Activated naive CD4-positive, alpha-beta T cell treated with anti-CD3 and anti-CD28 coated beads for 36 hours (primary cell): ENCODE results near the gene LMOD1. TPM values are rescaled to one million over a fixed set of nuclear protein-coding genes. Genes with fewer than 3 reads are reported as not detected.

Experiments
- CTCF ChIA-PET: fragments of 350-600 bp; sonication (Branson Sonifier 250); formaldehyde crosslinking; loops from one replicate; lab custom pipeline; 2021; ENCODE audit warnings: antibody characterized with exemption; lab: Charles Lee
- DNase-seq: peaks from one replicate; pipeline ENCODE4 v3.0.0-alpha.2; 2020
- H3K27ac Mint-ChIP-seq: one replicate; pipeline ENCODE4 v1.8.0; 2021; ENCODE audit warnings: mild to moderate bottlenecking, mixed read lengths
- H3K27me3 Mint-ChIP-seq: one replicate; pipeline ENCODE4 v1.8.0; 2021; ENCODE audit warnings: low read depth, mixed read lengths
- H3K36me3 Mint-ChIP-seq: one replicate; pipeline ENCODE4 v1.8.0; 2021; ENCODE audit warnings: low read depth, mixed read lengths
- H3K4me1 Mint-ChIP-seq: one replicate; pipeline ENCODE4 v1.8.0; 2021; ENCODE audit warnings: low read depth, mixed read lengths
- H3K4me3 Mint-ChIP-seq: one replicate; pipeline ENCODE4 v1.8.0; 2021; ENCODE audit warnings: mild to moderate bottlenecking, moderate library complexity, mixed read lengths
- H3K9me3 Mint-ChIP-seq: one replicate; pipeline ENCODE4 v1.8.0; 2021; ENCODE audit warnings: mixed read lengths
- intact Hi-C: fragments of 100-400 bp; cut with micrococcal nuclease; formaldehyde crosslinking; loops from one replicate; pipeline ENCODE4 v1.15.1; 2023
- total RNA-seq, 2 experiments: library from RNA; stranded (reverse); gene quantifications; one replicate each; pipeline ENCODE4 v1.2.3, GENCODE V29; 2021

The LMOD1 gene
- total RNA-seq, 2 experiments from 2014 or later: not detected

- Mint-ChIP-seq H3K4me1 (peaks cover 3% of the 10 kb centered on the region), H3K9me3 (no peaks in the 10 kb centered on the region), H3K36me3 (no peaks in the 10 kb centered on the region), H3K27ac (no peak overlapping the region), H3K4me3 (no peak overlapping the region), H3K27me3 (peaks cover 30% of the 10 kb centered on the region)
- intact Hi-C loops: no loop called here
- CTCF ChIA-PET: interaction anchor here (0.6 to 5.1 kb wide), 5 partner anchors 9 to 70 kb away, joined by 3 to 46 read pairs (median 6); no protein-coding TSS in a partner anchor
- DNase-seq: no peak
These were observed 59.1 kb downstream of the LMOD1 start for GRCh38 chr1:201887116-201887866.

GRCh38 chr1:201886103-201886885 lies 60.1 kb downstream of the LMOD1 start:
- intact Hi-C loops: no loop called here
- H3K4me3 Mint-ChIP-seq: no peak overlapping the region
- no peak overlapping the region for H3K27ac Mint-ChIP-seq
- H3K27me3 Mint-ChIP-seq: peaks cover 23% of the 10 kb centered on the region
- DNase-seq: no peak
- CTCF ChIA-PET: interaction anchor here (1.2 to 5.1 kb wide), 4 partner anchors 8 to 57 kb away, joined by 3 to 46 read pairs (median 5); partner anchors contain the start of gene IPO9
- H3K4me1 Mint-ChIP-seq: peaks cover 3% of the 10 kb centered on the region
- H3K9me3 Mint-ChIP-seq: no peaks in the 10 kb centered on the region
- no peaks in the 10 kb centered on the region for H3K36me3 Mint-ChIP-seq

- DNase-seq: no peak
- no peaks in the 10 kb centered on the region for H3K36me3 Mint-ChIP-seq
- peaks cover 3% of the 10 kb centered on the region for H3K4me1 Mint-ChIP-seq
- H3K4me3 Mint-ChIP-seq: no peak overlapping the region
- peaks cover 20% of the 10 kb centered on the region for H3K27me3 Mint-ChIP-seq
- no peak overlapping the region for H3K27ac Mint-ChIP-seq
- no peaks in the 10 kb centered on the region for H3K9me3 Mint-ChIP-seq
- intact Hi-C loops: no loop called here
- CTCF ChIA-PET: interaction anchor here (1.2 to 5.1 kb wide), 3 partner anchors 9 to 56 kb away, joined by 3 to 46 read pairs (median 4); partner anchors contain the start of gene IPO9
These were observed 60.7 kb downstream of the LMOD1 start for GRCh38 chr1:201885531-201886075.

GRCh38 chr1:201884425-201884824 lies 61.9 kb downstream of the LMOD1 start:
- H3K36me3 Mint-ChIP-seq: no peaks in the 10 kb centered on the region
- H3K27me3 Mint-ChIP-seq: peaks cover 10% of the 10 kb centered on the region
- intact Hi-C loops: no loop called here
- no peak for DNase-seq
- H3K27ac Mint-ChIP-seq: no peak overlapping the region
- CTCF ChIA-PET: interaction anchor here (0.8 to 5.1 kb wide), 3 partner anchors 11 to 115 kb away, joined by 3 to 46 read pairs (median 11); no protein-coding TSS in a partner anchor
- no peaks in the 10 kb centered on the region for H3K9me3 Mint-ChIP-seq
- H3K4me1 Mint-ChIP-seq: peaks cover under 1% of the 10 kb centered on the region
- H3K4me3 Mint-ChIP-seq: no peak overlapping the region

GRCh38 chr1:201883786-201884185 lies 62.6 kb downstream of the LMOD1 start:
- intact Hi-C loops: no loop called here

GRCh38 chr1:201883266-201883665 lies 63.1 kb downstream of the LMOD1 start:
- no peak overlapping the region for H3K4me3 Mint-ChIP-seq
- H3K27me3 Mint-ChIP-seq: peaks cover 9% of the 10 kb centered on the region
- no peak for DNase-seq
- H3K9me3 Mint-ChIP-seq: no peaks in the 10 kb centered on the region
- peaks cover 4% of the 10 kb centered on the region for H3K36me3 Mint-ChIP-seq
- CTCF ChIA-PET: interaction anchor here (0.7 to 5.1 kb wide), 6 partner anchors 9 to 174 kb away, joined by 3 to 46 read pairs (median 8); no protein-coding TSS in a partner anchor
- no peak overlapping the region for H3K27ac Mint-ChIP-seq
- H3K4me1 Mint-ChIP-seq: no peaks in the 10 kb centered on the region
- intact Hi-C loops: no loop called here

More at GRCh38 chr1:201883786-201884185, 62.6 kb downstream of the LMOD1 start:
- Mint-ChIP-seq H3K4me1 (no peaks in the 10 kb centered on the region), H3K36me3 (peaks cover 4% of the 10 kb centered on the region), H3K4me3 (no peak overlapping the region), H3K9me3 (no peaks in the 10 kb centered on the region), H3K27me3 (peaks cover 9% of the 10 kb centered on the region), H3K27ac (no peak overlapping the region)
- DNase-seq: no peak
- CTCF ChIA-PET: interaction anchor here (3.5 to 5.1 kb wide), 2 partner anchors 12 to 115 kb away, joined by 11 to 46 read pairs; no protein-coding TSS in a partner anchor

- CTCF ChIA-PET: interaction anchor here (0.7 to 5.1 kb wide), 6 partner anchors 8 to 173 kb away, joined by 3 to 46 read pairs (median 8); no protein-coding TSS in a partner anchor
- Mint-ChIP-seq H3K9me3 (no peaks in the 10 kb centered on the region), H3K27me3 (peaks cover 3% of the 10 kb centered on the region), H3K4me3 (no peak overlapping the region), H3K4me1 (no peaks in the 10 kb centered on the region), H3K27ac (no peak overlapping the region), H3K36me3 (peaks cover 4% of the 10 kb centered on the region)
- intact Hi-C loops: no loop called here
- DNase-seq: no peak
These were observed 63.6 kb downstream of the LMOD1 start for GRCh38 chr1:201882665-201883132.

GRCh38 chr1:201881617-201882016 lies 64.7 kb downstream of the LMOD1 start:
- no peak overlapping the region for H3K27ac Mint-ChIP-seq
- intact Hi-C loops: no loop called here
- peaks cover 4% of the 10 kb centered on the region for H3K36me3 Mint-ChIP-seq
- no peak overlapping the region for H3K4me3 Mint-ChIP-seq
- DNase-seq: no peak
- H3K27me3 Mint-ChIP-seq: no peaks in the 10 kb centered on the region
- no peaks in the 10 kb centered on the region for H3K4me1 Mint-ChIP-seq
- H3K9me3 Mint-ChIP-seq: no peaks in the 10 kb centered on the region
- CTCF ChIA-PET: interaction anchor here (3.5 to 5.5 kb wide), 2 partner anchors 13 to 117 kb away, joined by 11 to 40 read pairs; no protein-coding TSS in a partner anchor

GRCh38 chr1:201880928-201881571 lies 65.3 kb downstream of the LMOD1 start:
- Mint-ChIP-seq H3K27ac (no peak overlapping the region), H3K4me3 (no peak overlapping the region), H3K9me3 (no peaks in the 10 kb centered on the region)

GRCh38 chr1:201877877-201878401 lies 68.4 kb downstream of the LMOD1 start:
- peak; percentile 57 for DNase-seq
- Mint-ChIP-seq H3K27ac (peak overlapping the region; percentile 18), H3K4me1 (no peaks in the 10 kb centered on the region), H3K9me3 (no peaks in the 10 kb centered on the region), H3K36me3 (peaks cover 17% of the 10 kb centered on the region), H3K4me3 (no peak overlapping the region), H3K27me3 (no peaks in the 10 kb centered on the region)
- CTCF ChIA-PET: interaction anchor here (0.6 to 5.5 kb wide), 10 partner anchors 9 to 134 kb away, joined by 3 to 40 read pairs (median 5); no protein-coding TSS in a partner anchor
- intact Hi-C loops: loop anchor here (1.0 kb wide), 1 partner anchor 94 kb away; no protein-coding TSS in a partner anchor

More at GRCh38 chr1:201880928-201881571, 65.3 kb downstream of the LMOD1 start:
- Mint-ChIP-seq H3K4me1 (no peaks in the 10 kb centered on the region), H3K36me3 (peaks cover 4% of the 10 kb centered on the region), H3K27me3 (no peaks in the 10 kb centered on the region)
- CTCF ChIA-PET: interaction anchor here (0.9 to 5.5 kb wide), 6 partner anchors 12 to 139 kb away, joined by 4 to 40 read pairs (median 8); partner anchors contain the start of gene IPO9
- no peak for DNase-seq
- intact Hi-C loops: no loop called here
